HEK293 (cell line): ENCODE results near the gene KRTAP13-2.

Experiments used
- CTCF ChIA-PET: fragments of 350-600 bp; formaldehyde crosslinking; extraction: SDS; loops from one replicate; lab custom pipeline; 2021; ENCODE audit warnings: antibody characterized with exemption; lab: Yijun Ruan, JAX
- POLR2A ChIA-PET: fragments of 300-600 bp; formaldehyde crosslinking; extraction: SDS; loops from one replicate; lab custom pipeline; 2020; ENCODE audit warnings: antibody characterized with exemption, inconsistent platforms; lab: Yijun Ruan, JAX
- H3K27ac ChIP-seq: fragments of 200-500 bp; sonication (Bioruptor generic); 2 replicates; pipeline ENCODE4 v1.5.1; 2014; ENCODE audit warnings: low read depth, low read length, control low read depth, inconsistent platforms; ENCODE audit errors: extremely low read depth
- H3K36me3 ChIP-seq, 2 experiments: fragments of 200-500 bp in 1 of 2; sonication (Bioruptor generic) in 1 of 2; 1 replicate in 1 of 2; 2 replicates in 1 of 2; pipeline ENCODE4 v1.5.1; 2014 to 2017; ENCODE audit warnings: inconsistent platforms in 2 of 2, low read length in 2 of 2; ENCODE audit not compliant: control insufficient read depth in 2 of 2, insufficient read depth in 1 of 2
- H3K4me1 ChIP-seq: fragments of 200-500 bp; sonication (Bioruptor generic); 2 replicates; pipeline ENCODE4 v1.5.1; 2014; ENCODE audit warnings: mild to moderate bottlenecking, low read length, inconsistent platforms; ENCODE audit not compliant: control insufficient read depth, insufficient read depth
- H3K4me3 ChIP-seq: 2 replicates; pipeline ENCODE4 v1.5.1; 2011; ENCODE audit warnings: low read depth, mild to moderate bottlenecking, control low read depth, low read length, moderate library complexity
- H3K9me3 ChIP-seq: fragments of 200-500 bp; sonication (Bioruptor generic); 2 replicates; pipeline ENCODE4 v1.5.1; 2014; ENCODE audit warnings: low read depth, low read length, inconsistent platforms; ENCODE audit not compliant: control insufficient read depth, insufficient read depth
- FEZF1 ChIP-seq: fragments of 450-650 bp; formaldehyde crosslinking; IDR thresholded peaks from 2 replicates; pipeline ENCODE4 v1.5.1; 2016; ENCODE audit warnings: missing biosample characterization, missing genetic modification characterization
- GLIS1 ChIP-seq: fragments of 450-650 bp; formaldehyde crosslinking; IDR thresholded peaks from 2 replicates; pipeline ENCODE4 v1.5.1; 2016; ENCODE audit warnings: missing biosample characterization, missing genetic modification characterization
- HOXA7 ChIP-seq: sonication (generic); formaldehyde crosslinking; IDR thresholded peaks from 2 replicates; pipeline ENCODE4 v1.8.1; 2022; ENCODE audit warnings: missing genetic modification reagents, borderline replicate concordance
- OSR2 ChIP-seq: fragments of 450-650 bp; formaldehyde crosslinking; IDR thresholded peaks from 2 replicates; pipeline ENCODE4 v1.5.1; 2016; ENCODE audit warnings: missing biosample characterization, missing genetic modification characterization
- SP7 ChIP-seq: fragments of 450-650 bp; formaldehyde crosslinking; IDR thresholded peaks from 2 replicates; pipeline ENCODE4 v1.5.1; 2016; ENCODE audit warnings: missing biosample characterization, missing genetic modification characterization
- ZBTB20 ChIP-seq: fragments of 450-650 bp; formaldehyde crosslinking; IDR thresholded peaks from 2 replicates; pipeline ENCODE4 v1.5.1; 2016; ENCODE audit warnings: missing biosample characterization, missing genetic modification characterization
- ZFP3 ChIP-seq: fragments of 450-650 bp; formaldehyde crosslinking; IDR thresholded peaks from 2 replicates; pipeline ENCODE4 v1.5.1; 2016; ENCODE audit warnings: low read depth, missing biosample characterization, missing genetic modification characterization
- ZNF112 ChIP-seq: fragments of 450-650 bp; formaldehyde crosslinking; IDR thresholded peaks from 2 replicates; pipeline ENCODE4 v1.5.0; 2017; ENCODE audit warnings: missing biosample characterization, missing genetic modification characterization
- ZNF133 ChIP-seq: fragments of 450-650 bp; formaldehyde crosslinking; IDR thresholded peaks from 2 replicates; pipeline ENCODE4 v1.5.1; 2016; ENCODE audit warnings: missing biosample characterization, missing genetic modification characterization
- ZNF157 ChIP-seq: fragments of 450-650 bp; formaldehyde crosslinking; IDR thresholded peaks from 2 replicates; pipeline ENCODE4 v1.5.1; 2016; ENCODE audit warnings: missing biosample characterization, missing genetic modification characterization
- ZNF2 ChIP-seq: fragments of 450-650 bp; formaldehyde crosslinking; IDR thresholded peaks from 2 replicates; pipeline ENCODE4 v1.5.1; 2016; ENCODE audit warnings: missing biosample characterization, missing genetic modification characterization
- ZNF302 ChIP-seq: fragments of 450-650 bp; formaldehyde crosslinking; IDR thresholded peaks from 2 replicates; pipeline ENCODE4 v1.5.1; 2016; ENCODE audit warnings: missing biosample characterization, missing genetic modification characterization, low read depth
- ZNF311 ChIP-seq: fragments of 450-650 bp; formaldehyde crosslinking; IDR thresholded peaks from 2 replicates; pipeline ENCODE4 v1.5.1; 2017; ENCODE audit warnings: missing biosample characterization, missing genetic modification characterization, borderline replicate concordance
- ZNF324 ChIP-seq: fragments of 450-650 bp; formaldehyde crosslinking; IDR thresholded peaks from 2 replicates; pipeline ENCODE4 v1.5.1; 2016; ENCODE audit warnings: missing biosample characterization, missing genetic modification characterization
- ZNF335 ChIP-seq: fragments of 450-650 bp; formaldehyde crosslinking; conservative IDR thresholded peaks from 2 replicates; pipeline ENCODE4 v1.5.1; 2016; ENCODE audit warnings: missing biosample characterization, missing genetic modification characterization
- ZNF366 ChIP-seq: fragments of 450-650 bp; formaldehyde crosslinking; conservative IDR thresholded peaks from 2 replicates; pipeline ENCODE4 v1.5.1; 2016; ENCODE audit warnings: missing biosample characterization, missing genetic modification characterization
- ZNF610 ChIP-seq: fragments of 450-650 bp; formaldehyde crosslinking; IDR thresholded peaks from 2 replicates; pipeline ENCODE4 v1.5.1; 2016; ENCODE audit warnings: missing biosample characterization, missing genetic modification characterization, borderline replicate concordance
- ZNF701 ChIP-seq: fragments of 450-650 bp; formaldehyde crosslinking; IDR thresholded peaks from 2 replicates; pipeline ENCODE4 v1.5.1; 2016; ENCODE audit warnings: missing biosample characterization, missing genetic modification characterization
- ZNF791 ChIP-seq: fragments of 450-650 bp; formaldehyde crosslinking; IDR thresholded peaks from 2 replicates; pipeline ENCODE4 v1.5.1; 2016; ENCODE audit warnings: missing biosample characterization, missing genetic modification characterization
- ZSCAN16 ChIP-seq: fragments of 450-650 bp; formaldehyde crosslinking; IDR thresholded peaks from 2 replicates; pipeline ENCODE4 v1.5.1; 2016; ENCODE audit warnings: missing biosample characterization, missing genetic modification characterization
- TF ChIP-seq, protein P1 (sequence below): fragments of 450-650 bp; formaldehyde crosslinking; IDR thresholded peaks from 2 replicates; pipeline ENCODE4; 2016; ENCODE audit warnings: missing biosample characterization, missing genetic modification characterization
- TF ChIP-seq, protein P2 (sequence below): fragments of 450-650 bp; IDR thresholded peaks from 2 replicates; pipeline ENCODE4 v1.5.1; 2018; ENCODE audit warnings: missing biosample characterization, mild to moderate bottlenecking, missing genetic modification characterization
- TF ChIP-seq, protein P3 (sequence below): fragments of 450-650 bp; formaldehyde crosslinking; IDR thresholded peaks from 2 replicates; pipeline ENCODE4 v1.5.1; 2016; ENCODE audit warnings: missing biosample characterization, missing genetic modification characterization, borderline replicate concordance
- TF ChIP-seq, protein P4 (sequence below): fragments of 450-650 bp; formaldehyde crosslinking; IDR thresholded peaks from 2 replicates; pipeline ENCODE4 v1.5.0; 2017; ENCODE audit warnings: missing biosample characterization, missing genetic modification characterization, borderline replicate concordance
- TF ChIP-seq, protein P5 (sequence below): fragments of 450-650 bp; formaldehyde crosslinking; IDR thresholded peaks from 2 replicates; pipeline ENCODE4 v1.5.1; 2016; ENCODE audit warnings: missing biosample characterization, missing genetic modification characterization
- TF ChIP-seq, protein P6 (sequence below): fragments of 450-650 bp; formaldehyde crosslinking; IDR thresholded peaks from 2 replicates; pipeline ENCODE4 v1.5.1; 2016; ENCODE audit warnings: missing biosample characterization, missing genetic modification characterization

The KRTAP13-2 gene

DNA sequence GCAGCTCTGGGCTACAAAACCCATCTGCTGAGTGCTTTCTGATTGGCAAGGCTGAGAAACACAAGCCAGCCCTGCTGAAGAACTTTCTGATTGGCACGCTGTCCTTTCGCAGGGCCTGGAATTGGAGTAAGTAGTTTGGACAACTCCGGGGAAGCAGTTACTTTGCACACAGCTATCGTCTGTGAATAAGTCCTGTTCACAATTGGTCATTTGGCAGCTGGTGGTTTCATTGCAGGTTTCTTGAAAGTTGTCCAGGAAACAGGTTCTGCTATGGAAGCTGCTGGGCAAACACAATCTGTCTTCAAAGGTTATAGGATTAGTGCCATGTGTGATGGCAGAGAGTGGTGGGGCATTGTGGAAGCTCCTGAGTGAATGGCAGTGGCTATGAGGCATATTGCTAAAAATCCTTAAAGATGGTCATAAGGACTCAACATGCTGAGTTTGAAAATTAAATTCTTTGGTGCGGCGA, 34.8 kb downstream of the KRTAP13-2 start, which contains the start of gene KRTAP27-1 (continued):
- TF ChIP-seq, protein P1, sequence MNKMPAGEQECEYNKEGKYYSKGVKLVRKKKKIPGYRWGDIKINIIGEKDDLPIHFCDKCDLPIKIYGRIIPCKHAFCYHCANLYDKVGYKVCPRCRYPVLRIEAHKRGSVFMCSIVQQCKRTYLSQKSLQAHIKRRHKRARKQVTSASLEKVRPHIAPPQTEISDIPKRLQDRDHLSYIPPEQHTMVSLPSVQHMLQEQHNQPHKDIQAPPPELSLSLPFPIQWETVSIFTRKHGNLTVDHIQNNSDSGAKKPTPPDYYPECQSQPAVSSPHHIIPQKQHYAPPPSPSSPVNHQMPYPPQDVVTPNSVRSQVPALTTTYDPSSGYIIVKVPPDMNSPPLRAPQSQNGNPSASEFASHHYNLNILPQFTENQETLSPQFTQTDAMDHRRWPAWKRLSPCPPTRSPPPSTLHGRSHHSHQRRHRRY (tag by site-specific recombination), result no peak
- TF ChIP-seq, protein P2, sequence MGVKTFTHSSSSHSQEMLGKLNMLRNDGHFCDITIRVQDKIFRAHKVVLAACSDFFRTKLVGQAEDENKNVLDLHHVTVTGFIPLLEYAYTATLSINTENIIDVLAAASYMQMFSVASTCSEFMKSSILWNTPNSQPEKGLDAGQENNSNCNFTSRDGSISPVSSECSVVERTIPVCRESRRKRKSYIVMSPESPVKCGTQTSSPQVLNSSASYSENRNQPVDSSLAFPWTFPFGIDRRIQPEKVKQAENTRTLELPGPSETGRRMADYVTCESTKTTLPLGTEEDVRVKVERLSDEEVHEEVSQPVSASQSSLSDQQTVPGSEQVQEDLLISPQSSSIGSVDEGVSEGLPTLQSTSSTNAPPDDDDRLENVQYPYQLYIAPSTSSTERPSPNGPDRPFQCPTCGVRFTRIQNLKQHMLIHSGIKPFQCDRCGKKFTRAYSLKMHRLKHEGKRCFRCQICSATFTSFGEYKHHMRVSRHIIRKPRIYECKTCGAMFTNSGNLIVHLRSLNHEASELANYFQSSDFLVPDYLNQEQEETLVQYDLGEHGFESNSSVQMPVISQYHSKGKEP, result no peak
- TF ChIP-seq, protein P3, sequence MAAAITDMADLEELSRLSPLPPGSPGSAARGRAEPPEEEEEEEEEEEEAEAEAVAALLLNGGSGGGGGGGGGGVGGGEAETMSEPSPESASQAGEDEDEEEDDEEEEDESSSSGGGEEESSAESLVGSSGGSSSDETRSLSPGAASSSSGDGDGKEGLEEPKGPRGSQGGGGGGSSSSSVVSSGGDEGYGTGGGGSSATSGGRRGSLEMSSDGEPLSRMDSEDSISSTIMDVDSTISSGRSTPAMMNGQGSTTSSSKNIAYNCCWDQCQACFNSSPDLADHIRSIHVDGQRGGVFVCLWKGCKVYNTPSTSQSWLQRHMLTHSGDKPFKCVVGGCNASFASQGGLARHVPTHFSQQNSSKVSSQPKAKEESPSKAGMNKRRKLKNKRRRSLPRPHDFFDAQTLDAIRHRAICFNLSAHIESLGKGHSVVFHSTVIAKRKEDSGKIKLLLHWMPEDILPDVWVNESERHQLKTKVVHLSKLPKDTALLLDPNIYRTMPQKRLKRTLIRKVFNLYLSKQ (tag by site-specific recombination), result no peak
- no peak for TF ChIP-seq ZNF133
- TF ChIP-seq ZNF302, result no peak
- TF ChIP-seq ZNF2 (tag by site-specific recombination), result no peak
- TF ChIP-seq, protein P4, sequence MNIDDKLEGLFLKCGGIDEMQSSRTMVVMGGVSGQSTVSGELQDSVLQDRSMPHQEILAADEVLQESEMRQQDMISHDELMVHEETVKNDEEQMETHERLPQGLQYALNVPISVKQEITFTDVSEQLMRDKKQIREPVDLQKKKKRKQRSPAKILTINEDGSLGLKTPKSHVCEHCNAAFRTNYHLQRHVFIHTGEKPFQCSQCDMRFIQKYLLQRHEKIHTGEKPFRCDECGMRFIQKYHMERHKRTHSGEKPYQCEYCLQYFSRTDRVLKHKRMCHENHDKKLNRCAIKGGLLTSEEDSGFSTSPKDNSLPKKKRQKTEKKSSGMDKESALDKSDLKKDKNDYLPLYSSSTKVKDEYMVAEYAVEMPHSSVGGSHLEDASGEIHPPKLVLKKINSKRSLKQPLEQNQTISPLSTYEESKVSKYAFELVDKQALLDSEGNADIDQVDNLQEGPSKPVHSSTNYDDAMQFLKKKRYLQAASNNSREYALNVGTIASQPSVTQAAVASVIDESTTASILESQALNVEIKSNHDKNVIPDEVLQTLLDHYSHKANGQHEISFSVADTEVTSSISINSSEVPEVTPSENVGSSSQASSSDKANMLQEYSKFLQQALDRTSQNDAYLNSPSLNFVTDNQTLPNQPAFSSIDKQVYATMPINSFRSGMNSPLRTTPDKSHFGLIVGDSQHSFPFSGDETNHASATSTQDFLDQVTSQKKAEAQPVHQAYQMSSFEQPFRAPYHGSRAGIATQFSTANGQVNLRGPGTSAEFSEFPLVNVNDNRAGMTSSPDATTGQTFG, result no peak

DNA sequence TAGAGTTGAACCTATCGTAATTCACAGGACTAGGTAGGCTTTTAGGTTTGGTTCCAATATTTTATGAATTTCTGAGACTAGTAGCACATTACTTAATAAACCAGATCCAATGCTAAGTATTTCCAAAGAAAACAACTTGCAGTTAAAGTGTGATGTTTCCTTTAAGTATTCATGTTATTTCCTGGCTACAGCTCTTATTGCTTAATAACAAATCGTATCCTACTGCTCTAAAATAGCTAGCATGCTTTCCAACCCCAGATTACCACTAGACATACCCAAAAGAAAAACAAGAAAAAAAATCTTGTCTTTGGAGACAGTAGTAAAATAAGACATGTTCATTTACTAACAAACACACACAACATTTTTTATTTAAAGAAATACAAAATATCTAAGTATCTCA, 35.5 kb downstream of the KRTAP13-2 start:
- TF ChIP-seq ZNF701 (no peak), ZNF311 (tag by site-specific recombination) (no peak), ZNF335 (no peak), ZNF366 (tag by site-specific recombination) (no peak), ZNF610 (no peak), ZSCAN16 (tag by site-specific recombination) (no peak), FEZF1 (tag by site-specific recombination) (no peak), ZFP3 (tag by site-specific recombination) (no peak), ZNF157 (tag by site-specific recombination) (no peak), ZNF791 (tag by site-specific recombination) (no peak), ZNF112 (tag by site-specific recombination) (no peak), GLIS1 (tag by site-specific recombination) (no peak), OSR2 (tag by site-specific recombination) (no peak), SP7 (tag by site-specific recombination) (no peak), ZBTB20 (tag by site-specific recombination) (no peak), HOXA7 (CRISPR knock-in tag) (no peak), ZNF324 (tag by site-specific recombination) (no peak)
- TF ChIP-seq, protein P5, sequence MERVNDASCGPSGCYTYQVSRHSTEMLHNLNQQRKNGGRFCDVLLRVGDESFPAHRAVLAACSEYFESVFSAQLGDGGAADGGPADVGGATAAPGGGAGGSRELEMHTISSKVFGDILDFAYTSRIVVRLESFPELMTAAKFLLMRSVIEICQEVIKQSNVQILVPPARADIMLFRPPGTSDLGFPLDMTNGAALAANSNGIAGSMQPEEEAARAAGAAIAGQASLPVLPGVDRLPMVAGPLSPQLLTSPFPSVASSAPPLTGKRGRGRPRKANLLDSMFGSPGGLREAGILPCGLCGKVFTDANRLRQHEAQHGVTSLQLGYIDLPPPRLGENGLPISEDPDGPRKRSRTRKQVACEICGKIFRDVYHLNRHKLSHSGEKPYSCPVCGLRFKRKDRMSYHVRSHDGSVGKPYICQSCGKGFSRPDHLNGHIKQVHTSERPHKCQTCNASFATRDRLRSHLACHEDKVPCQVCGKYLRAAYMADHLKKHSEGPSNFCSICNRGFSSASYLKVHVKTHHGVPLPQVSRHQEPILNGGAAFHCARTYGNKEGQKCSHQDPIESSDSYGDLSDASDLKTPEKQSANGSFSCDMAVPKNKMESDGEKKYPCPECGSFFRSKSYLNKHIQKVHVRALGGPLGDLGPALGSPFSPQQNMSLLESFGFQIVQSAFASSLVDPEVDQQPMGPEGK (tag by site-specific recombination), result no peak
- TF ChIP-seq, protein P2, result no peak
- TF ChIP-seq, protein P6, sequence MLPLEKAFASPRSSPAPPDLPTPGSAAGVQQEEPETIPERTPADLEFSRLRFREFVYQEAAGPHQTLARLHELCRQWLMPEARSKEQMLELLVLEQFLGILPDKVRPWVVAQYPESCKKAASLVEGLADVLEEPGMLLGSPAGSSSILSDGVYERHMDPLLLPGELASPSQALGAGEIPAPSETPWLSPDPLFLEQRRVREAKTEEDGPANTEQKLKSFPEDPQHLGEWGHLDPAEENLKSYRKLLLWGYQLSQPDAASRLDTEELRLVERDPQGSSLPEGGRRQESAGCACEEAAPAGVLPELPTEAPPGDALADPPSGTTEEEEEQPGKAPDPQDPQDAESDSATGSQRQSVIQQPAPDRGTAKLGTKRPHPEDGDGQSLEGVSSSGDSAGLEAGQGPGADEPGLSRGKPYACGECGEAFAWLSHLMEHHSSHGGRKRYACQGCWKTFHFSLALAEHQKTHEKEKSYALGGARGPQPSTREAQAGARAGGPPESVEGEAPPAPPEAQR (tag by site-specific recombination), result no peak
- Histone ChIP-seq H3K27ac (no peak overlapping the region), H3K36me3 (no peaks in the 10 kb centered on the region), H3K4me3 (no peak overlapping the region), H3K4me1 (no peaks in the 10 kb centered on the region), H3K9me3 (no peaks in the 10 kb centered on the region)
- ChIA-PET CTCF (interaction anchor here (0.6 to 2.4 kb wide), 3 partner anchors 72 to 101 kb away, joined by 3 to 8 read pairs (median 7); no protein-coding TSS in a partner anchor), POLR2A (no interaction called here)
